K562 (cell line): Measurements from ENCODE around the gene SLC13A4. TPM values are rescaled to one million over a fixed set of nuclear protein-coding genes. Genes with fewer than 3 reads are reported as not detected.

Source experiments
- RBM22 ChIP-seq: fragments of 200-400 bp; formaldehyde crosslinking; IDR thresholded peaks from 2 replicates; pipeline ENCODE4 v1.6.1; 2018; ENCODE audit warnings: low read length, low read depth; ENCODE audit not compliant: poor library complexity, severe bottlenecking
- SIN3A ChIP-seq, 2 experiments: fragments of 150-350 bp in 1 of 2; IDR thresholded peaks; 2 replicates each; pipeline ENCODE4 v1.6.1; 2011 to 2016; ENCODE audit warnings: borderline replicate concordance in 2 of 2, low read depth in 2 of 2, low read length in 2 of 2, mild to moderate bottlenecking in 2 of 2, moderate library complexity in 2 of 2; ENCODE audit not compliant: control insufficient read depth in 1 of 2
- TCF7 ChIP-seq: sonication (generic); IDR thresholded peaks from 2 replicates; pipeline ENCODE4 v1.6.1; 2016; ENCODE audit warnings: antibody characterized with exemption, borderline replicate concordance
- ZNF197 ChIP-seq: fragments of 200-800 bp; sonication (Bioruptor generic); IDR thresholded peaks from 2 replicates; pipeline ENCODE4 v1.6.1; 2016; ENCODE audit warnings: low read depth, missing genetic modification characterization, missing compliant biosample characterization
- ZNF316 ChIP-seq: fragments of 450-650 bp; IDR thresholded peaks from 2 replicates; pipeline ENCODE4 v1.6.1; 2016
- ZNF778 ChIP-seq: fragments of 450-650 bp; formaldehyde crosslinking; IDR thresholded peaks from 2 replicates; pipeline ENCODE4 v1.4.0; 2020; ENCODE audit warnings: mild to moderate bottlenecking, moderate library complexity
- polyA plus RNA-seq, 8 experiments: library from polyadenylated mRNA; depleted of rRNA in 4 of 8; stranded (reverse) in 5 of 8; unstranded in 3 of 8; fragments of >200 nt; fragmentation: Nextera tagmentation in 2 of 8; fragmentation: Illumina TruSeq in 1 of 8; extraction: Ambion mirVana in 2 of 8; extraction: Trizol in 1 of 8; gene quantifications; 2 replicates each; pipeline versions ENCODE4 v1.2.1 to v1.2.3, GENCODE V29; 2011 to 2014; ENCODE audit warnings: inconsistent platforms in 1 of 8, missing spikeins in 1 of 8
- total RNA-seq, 7 experiments: library from RNA; depleted of rRNA in 6 of 7; stranded (reverse); fragments of >200 nt in 6 of 7; fragmentation: Illumina TruSeq in 2 of 7; extraction: Trizol in 2 of 7; gene quantifications; 2 replicates each; pipeline versions ENCODE4 v1.2.1 to v1.2.3, GENCODE V29; 2011 to 2021; ENCODE audit warnings: low replicate concordance in 1 of 7
- TF ChIP-seq, protein P1 (sequence below): fragments of 450-650 bp; formaldehyde crosslinking; IDR thresholded peaks from 2 replicates; pipeline ENCODE4 v1.4.0; 2020; ENCODE audit warnings: mild to moderate bottlenecking, moderate library complexity
- TF ChIP-seq, protein P2 (sequence below), 2 experiments: fragments of 450-650 bp in 1 of 2; IDR thresholded peaks; 2 replicates each; pipeline ENCODE4 v1.6.1; 2011 to 2017; ENCODE audit warnings: low read depth in 2 of 2, antibody characterized with exemption in 1 of 2, borderline replicate concordance in 1 of 2, low read length in 1 of 2, mild to moderate bottlenecking in 1 of 2, mixed read lengths in 1 of 2; ENCODE audit not compliant: control insufficient read depth in 1 of 2

The SLC13A4 gene
- total and polyA plus RNA-seq, 9 of the 15 experiments (the other 6 are each of a cell fraction or from before 2014, with no cell fraction given) = 0.11 to 1.0 (median 0.36) TPM

DNA sequence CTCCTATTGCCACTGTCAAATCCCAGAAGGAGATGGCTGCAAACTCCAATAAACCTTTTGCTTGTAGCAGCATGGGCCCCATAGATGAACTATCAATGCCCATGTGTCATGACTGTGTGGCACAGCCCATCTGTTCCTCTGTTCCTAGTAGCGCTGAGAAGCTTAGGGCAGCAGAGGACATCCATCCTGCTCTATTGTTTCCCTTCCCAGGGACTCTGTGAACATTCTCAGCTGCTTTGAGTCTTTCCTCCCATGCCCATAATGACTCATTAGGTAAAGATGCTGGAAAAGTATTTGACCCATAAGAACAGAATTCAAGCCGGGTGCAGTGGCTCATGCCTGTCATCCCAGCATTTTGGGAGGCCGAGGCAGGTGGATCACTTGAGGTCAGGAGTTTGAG lies 37.4 kb downstream of the SLC13A4 start (continued):
- TF ChIP-seq ZNF316 = no peak
- TF ChIP-seq RBM22 = no peak
- TF ChIP-seq, protein P1, sequence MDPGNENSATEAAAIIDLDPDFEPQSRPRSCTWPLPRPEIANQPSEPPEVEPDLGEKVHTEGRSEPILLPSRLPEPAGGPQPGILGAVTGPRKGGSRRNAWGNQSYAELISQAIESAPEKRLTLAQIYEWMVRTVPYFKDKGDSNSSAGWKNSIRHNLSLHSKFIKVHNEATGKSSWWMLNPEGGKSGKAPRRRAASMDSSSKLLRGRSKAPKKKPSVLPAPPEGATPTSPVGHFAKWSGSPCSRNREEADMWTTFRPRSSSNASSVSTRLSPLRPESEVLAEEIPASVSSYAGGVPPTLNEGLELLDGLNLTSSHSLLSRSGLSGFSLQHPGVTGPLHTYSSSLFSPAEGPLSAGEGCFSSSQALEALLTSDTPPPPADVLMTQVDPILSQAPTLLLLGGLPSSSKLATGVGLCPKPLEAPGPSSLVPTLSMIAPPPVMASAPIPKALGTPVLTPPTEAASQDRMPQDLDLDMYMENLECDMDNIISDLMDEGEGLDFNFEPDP (CRISPR knock-in tag) = no peak
- no peak for TF ChIP-seq TCF7
- TF ChIP-seq ZNF778 (CRISPR knock-in tag) = no peak
- no peak for TF ChIP-seq ZNF197 (CRISPR knock-in tag)
- TF ChIP-seq SIN3A (IDR thresholded peaks at IDR 0.05; ENCODE audit: borderline replicate concordance in 2 of 2, control insufficient read depth in 1 of 2, low read depth in 2 of 2, low read length in 2 of 2) = no peak
- TF ChIP-seq, protein P2, sequence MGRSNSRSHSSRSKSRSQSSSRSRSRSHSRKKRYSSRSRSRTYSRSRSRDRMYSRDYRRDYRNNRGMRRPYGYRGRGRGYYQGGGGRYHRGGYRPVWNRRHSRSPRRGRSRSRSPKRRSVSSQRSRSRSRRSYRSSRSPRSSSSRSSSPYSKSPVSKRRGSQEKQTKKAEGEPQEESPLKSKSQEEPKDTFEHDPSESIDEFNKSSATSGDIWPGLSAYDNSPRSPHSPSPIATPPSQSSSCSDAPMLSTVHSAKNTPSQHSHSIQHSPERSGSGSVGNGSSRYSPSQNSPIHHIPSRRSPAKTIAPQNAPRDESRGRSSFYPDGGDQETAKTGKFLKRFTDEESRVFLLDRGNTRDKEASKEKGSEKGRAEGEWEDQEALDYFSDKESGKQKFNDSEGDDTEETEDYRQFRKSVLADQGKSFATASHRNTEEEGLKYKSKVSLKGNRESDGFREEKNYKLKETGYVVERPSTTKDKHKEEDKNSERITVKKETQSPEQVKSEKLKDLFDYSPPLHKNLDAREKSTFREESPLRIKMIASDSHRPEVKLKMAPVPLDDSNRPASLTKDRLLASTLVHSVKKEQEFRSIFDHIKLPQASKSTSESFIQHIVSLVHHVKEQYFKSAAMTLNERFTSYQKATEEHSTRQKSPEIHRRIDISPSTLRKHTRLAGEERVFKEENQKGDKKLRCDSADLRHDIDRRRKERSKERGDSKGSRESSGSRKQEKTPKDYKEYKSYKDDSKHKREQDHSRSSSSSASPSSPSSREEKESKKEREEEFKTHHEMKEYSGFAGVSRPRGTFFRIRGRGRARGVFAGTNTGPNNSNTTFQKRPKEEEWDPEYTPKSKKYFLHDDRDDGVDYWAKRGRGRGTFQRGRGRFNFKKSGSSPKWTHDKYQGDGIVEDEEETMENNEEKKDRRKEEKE (IDR thresholded peaks at IDR 0.05; ENCODE audit: borderline replicate concordance in 1 of 2, control insufficient read depth in 1 of 2, low read depth in 2 of 2, low read length in 1 of 2) = no peak
